H1 (cell line): ENCODE measurements around the gene SULF2. TPM values are rescaled to one million over a fixed set of nuclear protein-coding genes. Genes with fewer than 3 reads are reported as not detected.

Source experiments
- CTCF ChIA-PET: fragments of 300-600 bp; sonication (Branson Sonifier 250); formaldehyde crosslinking; loops from one replicate; lab custom pipeline; 2021; ENCODE audit not compliant: partially characterized antibody; lab: Charles Lee
- POLR2A ChIA-PET: fragments of 300-600 bp; sonication (Branson Sonifier 250); formaldehyde crosslinking; loops from one replicate; lab custom pipeline; 2021; ENCODE audit warnings: inconsistent platforms; ENCODE audit not compliant: partially characterized antibody; lab: Charles Lee
- DNase-seq, 2 experiments: peaks; one replicate each; pipeline versions ENCODE4 v3.0.0 to v3.0.0-alpha.2; 2010 to 2022; ENCODE audit warnings: low spot score in 2 of 2, low read depth in 1 of 2, mixed read lengths in 1 of 2
- FAIRE-seq: peaks from 2 replicates; lab custom pipeline; 2011; peaks lifted over from hg19 to GRCh38; lab: Jason Lieb, UNC
- H2AFZ ChIP-seq: 2 replicates; pipeline ENCODE4 v1.8.1; 2012; ENCODE audit warnings: low read length, inconsistent platforms
- H2AK5ac ChIP-seq: 2 replicates; pipeline ENCODE4 v1.6.1; 2013; ENCODE audit warnings: low read depth, low read length
- H2BK120ac ChIP-seq: replicated peaks from 2 replicates; pipeline ENCODE3; 2013; ENCODE audit warnings: low read depth, low read length, inconsistent platforms
- H2BK12ac ChIP-seq: 2 replicates; pipeline ENCODE4 v1.6.1; 2013; ENCODE audit warnings: low read depth, low read length
- H2BK15ac ChIP-seq: 2 replicates; pipeline ENCODE4 v1.6.1; 2013; ENCODE audit warnings: low read length
- H2BK20ac ChIP-seq: 2 replicates; pipeline ENCODE4 v1.6.1; 2013; ENCODE audit warnings: low read length
- H2BK5ac ChIP-seq: 2 replicates; pipeline ENCODE4 v1.6.1; 2013; ENCODE audit warnings: low read depth, low read length
- H3K14ac ChIP-seq: 2 replicates; pipeline ENCODE4 v1.6.1; 2013; ENCODE audit warnings: inconsistent platforms; ENCODE audit not compliant: insufficient read length
- H3K18ac ChIP-seq: 2 replicates; pipeline ENCODE4 v1.6.1; 2013; ENCODE audit warnings: low read length; ENCODE audit errors: extremely low read depth
- H3K23ac ChIP-seq: 2 replicates; pipeline ENCODE4 v1.6.1; 2013; ENCODE audit warnings: inconsistent platforms; ENCODE audit not compliant: insufficient read length
- H3K23me2 ChIP-seq: 2 replicates; pipeline ENCODE4 v1.6.1; 2013; ENCODE audit warnings: low read depth, low read length
- H3K27ac ChIP-seq: 2 replicates; pipeline ENCODE4 v1.6.1; 2011; ENCODE audit warnings: low read depth, low read length, inconsistent platforms
- H3K27me3 ChIP-seq, 4 experiments: replicated peaks in 1 of 4; 1 replicate in 1 of 4; 2 replicates in 3 of 4; pipeline versions ENCODE4 v1.6.1 to v1.8.1; 2011 to 2013; ENCODE audit warnings: low read length in 3 of 4, mild to moderate bottlenecking in 3 of 4, inconsistent platforms in 2 of 4, mixed read lengths in 2 of 4, moderate library complexity in 1 of 4; ENCODE audit not compliant: control insufficient read depth in 3 of 4, insufficient read depth in 3 of 4; ENCODE audit errors: extremely low read depth in 1 of 4
- H3K36me3 ChIP-seq, 4 experiments: 2 replicates each; pipeline versions ENCODE4 v1.6.1 to v1.8.1; 2011 to 2013; ENCODE audit warnings: mild to moderate bottlenecking in 4 of 4, low read length in 3 of 4, moderate library complexity in 2 of 4, control low read depth in 1 of 4, inconsistent platforms in 1 of 4; ENCODE audit not compliant: insufficient read depth in 4 of 4, control insufficient read depth in 2 of 4
- H3K4ac ChIP-seq: replicated peaks from 2 replicates; pipeline ENCODE3; 2013; ENCODE audit warnings: low read length, low read depth, mixed read lengths, inconsistent platforms; ENCODE audit not compliant: insufficient read length
- H3K4me1 ChIP-seq, 4 experiments: replicated peaks in 1 of 4; 1 replicate in 1 of 4; 2 replicates in 3 of 4; pipeline versions ENCODE4 v1.6.1 to v1.8.1; 2011 to 2013; ENCODE audit warnings: low read length in 3 of 4, inconsistent platforms in 2 of 4, mixed read lengths in 1 of 4; ENCODE audit not compliant: insufficient read depth in 4 of 4, control insufficient read depth in 3 of 4
- H3K4me2 ChIP-seq, 2 experiments: 2 replicates each; pipeline versions ENCODE4 v1.6.1 to v1.8.1; 2011 to 2013; ENCODE audit warnings: low read depth in 2 of 2, low read length in 2 of 2, control low read depth in 1 of 2, inconsistent platforms in 1 of 2, mild to moderate bottlenecking in 1 of 2; ENCODE audit not compliant: insufficient read depth in 1 of 2
- H3K4me3 ChIP-seq, 4 experiments: fragments of 200-600, 300-600 bp in 1 of 4; sonication (generic), shearing (Covaris generic), sonication (Bioruptor Twin) in 1 of 4; 2 replicates each; pipeline versions ENCODE4 v1.5.1 to v1.8.1; 2011 to 2016; ENCODE audit warnings: low read length in 4 of 4, low read depth in 3 of 4, control low read depth in 2 of 4, inconsistent platforms in 2 of 4, mild to moderate bottlenecking in 2 of 4, mixed read lengths in 1 of 4, moderate library complexity in 1 of 4; ENCODE audit not compliant: insufficient read depth in 2 of 4; ENCODE audit errors: extremely low read depth in 1 of 4
- H3K56ac ChIP-seq: replicated peaks from 2 replicates; pipeline ENCODE3; 2013; ENCODE audit warnings: low read depth, mild to moderate bottlenecking, mixed read lengths, low read length, inconsistent platforms; ENCODE audit not compliant: insufficient read length
- H3K79me1 ChIP-seq: 2 replicates; pipeline ENCODE4 v1.6.1; 2013; ENCODE audit warnings: low read depth, low read length, control low read depth
- H3K79me2 ChIP-seq, 2 experiments: 2 replicates each; pipeline versions ENCODE4 v1.6.1 to v1.8.1; 2012 to 2013; ENCODE audit warnings: low read length in 2 of 2, mild to moderate bottlenecking in 2 of 2, inconsistent platforms in 1 of 2; ENCODE audit not compliant: insufficient read depth in 2 of 2, control insufficient read depth in 1 of 2
- H3K9ac ChIP-seq, 4 experiments: replicated peaks in 1 of 4; 1 replicate in 1 of 4; 2 replicates in 3 of 4; pipeline versions ENCODE4 v1.6.1 to v1.8.1; 2011 to 2013; ENCODE audit warnings: low read depth in 3 of 4, low read length in 3 of 4, control low read depth in 2 of 4, mild to moderate bottlenecking in 2 of 4, moderate library complexity in 2 of 4, inconsistent platforms in 1 of 4; ENCODE audit errors: extremely low read depth in 1 of 4
- H3K9me3 ChIP-seq, 2 experiments: 2 replicates each; pipeline versions ENCODE4 v1.6.1 to v1.8.1; 2012 to 2013; ENCODE audit warnings: mild to moderate bottlenecking in 2 of 2, moderate library complexity in 2 of 2, control low read depth in 1 of 2, inconsistent platforms in 1 of 2, low read depth in 1 of 2, low read length in 1 of 2, mixed read lengths in 1 of 2; ENCODE audit not compliant: insufficient read depth in 2 of 2
- H4K20me1 ChIP-seq, 2 experiments: replicated peaks in 1 of 2; 2 replicates each; pipeline versions ENCODE3 to v1.8.1; 2011 to 2013; ENCODE audit warnings: inconsistent platforms in 2 of 2, low read length in 2 of 2, mild to moderate bottlenecking in 1 of 2; ENCODE audit not compliant: insufficient read depth in 2 of 2, control insufficient read depth in 1 of 2
- H4K5ac ChIP-seq: 2 replicates; pipeline ENCODE4 v1.6.1; 2013; ENCODE audit warnings: low read length, low read depth, mixed read lengths, inconsistent platforms; ENCODE audit not compliant: insufficient read length
- H4K8ac ChIP-seq: 2 replicates; pipeline ENCODE4 v1.8.0; 2013; ENCODE audit warnings: mild to moderate bottlenecking, moderate library complexity, low read length, inconsistent platforms; ENCODE audit not compliant: insufficient read depth; ENCODE audit errors: extremely low read depth
- H4K91ac ChIP-seq: replicated peaks from 2 replicates; pipeline ENCODE3; 2013; ENCODE audit warnings: low read length, mixed read lengths, inconsistent platforms; ENCODE audit not compliant: insufficient read length
- MAFK ChIP-seq: IDR thresholded peaks from 2 replicates; pipeline ENCODE4 v1.6.1; 2012; ENCODE audit warnings: low read depth, mild to moderate bottlenecking, improper control_type of control experiment, low read length
- PHF8 ChIP-seq: fragments of 200-600 bp; sonication (generic); conservative IDR thresholded peaks from 2 replicates; pipeline ENCODE4 v1.7.1; 2012; ENCODE audit warnings: low read depth, mild to moderate bottlenecking, inconsistent platforms, low read length, moderate library complexity
- SIRT6 ChIP-seq: IDR thresholded peaks from one replicate; pipeline ENCODE4 v1.7.1; 2012; ENCODE audit warnings: low read length, inconsistent platforms
- USF2 ChIP-seq: IDR thresholded peaks from 2 replicates; pipeline ENCODE4 v1.6.1; 2011; ENCODE audit warnings: low read length, improper control_type of control experiment
- WGBS, 2 experiments: shearing (Covaris generic) in 1 of 2; methylation state at CpG; one replicate each; pipeline versions ENCODE4 v1.1.6 to v1.1.7; 2013 to 2015; ENCODE audit warnings: low lambda C conversion rate in 2 of 2, mixed read lengths in 2 of 2, inconsistent platforms in 1 of 2, low coverage in 1 of 2, missing lambda C conversion rate in 1 of 2; ENCODE audit not compliant: insufficient replicate concordance in 2 of 2, insufficient coverage in 1 of 2, insufficient read length in 1 of 2; ENCODE audit errors: extremely low coverage in 1 of 2, missing lambda C conversion rate in 1 of 2; 5-methylcytosine and 5-hydroxymethylcytosine counted together
- polyA plus RNA-seq, 7 experiments: library from polyadenylated mRNA; depleted of rRNA in 3 of 7; stranded (reverse) in 5 of 7; unstranded in 2 of 7; fragments of >200 nt in 5 of 7; fragments of 200-250 nt in 2 of 7; gene quantifications; 1 replicate in 5 of 7; 2 replicates in 1 of 7; 4 replicates in 1 of 7; pipeline versions ENCODE4 v1.2.1 to v1.2.3, GENCODE V29; 2011 to 2013; ENCODE audit warnings: missing spikeins in 2 of 7, mixed read lengths in 2 of 7
- total RNA-seq: library from RNA; stranded (reverse); fragmentation: NEBNext Ultra II Directional; extraction: Animal tissue kit (Norgen Biotek cat#: 25700); gene quantifications from 2 replicates; pipeline ENCODE4 v1.2.1, GENCODE V29; 2021
- TF ChIP-seq, protein P1 (sequence below), 3 experiments: IDR thresholded peaks; 1 replicate in 2 of 3; 2 replicates in 1 of 3; pipeline versions ENCODE4 v1.5.1 to v1.6.1; 2011; ENCODE audit warnings: low read length in 3 of 3, mild to moderate bottlenecking in 3 of 3, inconsistent platforms in 2 of 3, low read depth in 1 of 3, moderate library complexity in 1 of 3; ENCODE audit not compliant: insufficient read depth in 1 of 3; ENCODE audit errors: control extremely low read depth in 1 of 3

Gene SULF2
- total and polyA plus RNA-seq, 2 of the 8 experiments (the other 6 are each of a cell fraction or from before 2014, with no cell fraction given), result 15.7 to 28.2 TPM

GRCh38 chr20:47778398-47779354, 6.6 kb downstream of the SULF2 start:
- H3K79me1 ChIP-seq, result no peaks in the 10 kb centered on the region
- no peak overlapping the region for H3K14ac ChIP-seq
- no peak overlapping the region for H4K91ac ChIP-seq
- no peak overlapping the region for H2BK20ac ChIP-seq
- FAIRE-seq, result no peak
- H3K18ac ChIP-seq, result no peak overlapping the region
- no peaks in the 10 kb centered on the region for H3K23me2 ChIP-seq
- H2BK15ac ChIP-seq, result no peak overlapping the region
- no peaks in the 10 kb centered on the region for H4K20me1 ChIP-seq
- H4K8ac ChIP-seq, result no peak overlapping the region
- H3K27ac ChIP-seq, result no peak overlapping the region
- WGBS, 2 experiments, result 91% methylated on average over 17 of the region's 17 CpGs; no CpG with 5 or more reads in 1 of the 2 experiments
- H4K5ac ChIP-seq, result no peak overlapping the region
- no peak overlapping the region for H3K4me2 ChIP-seq
- no peaks in the 10 kb centered on the region for H3K4me1 ChIP-seq
- peaks cover 0 to 10% (median 7%) of the 10 kb centered on the region in 4 experiments; a peak in 6 of 7 replicates for H3K27me3 ChIP-seq
- no peak overlapping the region for H2AFZ ChIP-seq
- no peak overlapping the region for H2BK12ac ChIP-seq
- H3K79me2 ChIP-seq, result no peaks in the 10 kb centered on the region
- no peak overlapping the region for H3K23ac ChIP-seq
- ChIA-PET POLR2A (interaction anchor here (0.8 kb wide), 1 partner anchor 8 kb away, joined by 3 read pairs; no protein-coding TSS in a partner anchor), CTCF (interaction anchor here (0.6 to 3.2 kb wide), 7 partner anchors 13 to 879 kb away, joined by 3 to 14 read pairs (median 3); no protein-coding TSS in a partner anchor)
- TF ChIP-seq MAFK (no peak), PHF8 (no peak), USF2 (no peak), SIRT6 (no peak)
- TF ChIP-seq, protein P1, sequence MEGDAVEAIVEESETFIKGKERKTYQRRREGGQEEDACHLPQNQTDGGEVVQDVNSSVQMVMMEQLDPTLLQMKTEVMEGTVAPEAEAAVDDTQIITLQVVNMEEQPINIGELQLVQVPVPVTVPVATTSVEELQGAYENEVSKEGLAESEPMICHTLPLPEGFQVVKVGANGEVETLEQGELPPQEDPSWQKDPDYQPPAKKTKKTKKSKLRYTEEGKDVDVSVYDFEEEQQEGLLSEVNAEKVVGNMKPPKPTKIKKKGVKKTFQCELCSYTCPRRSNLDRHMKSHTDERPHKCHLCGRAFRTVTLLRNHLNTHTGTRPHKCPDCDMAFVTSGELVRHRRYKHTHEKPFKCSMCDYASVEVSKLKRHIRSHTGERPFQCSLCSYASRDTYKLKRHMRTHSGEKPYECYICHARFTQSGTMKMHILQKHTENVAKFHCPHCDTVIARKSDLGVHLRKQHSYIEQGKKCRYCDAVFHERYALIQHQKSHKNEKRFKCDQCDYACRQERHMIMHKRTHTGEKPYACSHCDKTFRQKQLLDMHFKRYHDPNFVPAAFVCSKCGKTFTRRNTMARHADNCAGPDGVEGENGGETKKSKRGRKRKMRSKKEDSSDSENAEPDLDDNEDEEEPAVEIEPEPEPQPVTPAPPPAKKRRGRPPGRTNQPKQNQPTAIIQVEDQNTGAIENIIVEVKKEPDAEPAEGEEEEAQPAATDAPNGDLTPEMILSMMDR (IDR thresholded peaks at IDR 0.05; ENCODE audit: control extremely low read depth in 1 of 3, insufficient read depth in 1 of 3, low read depth in 1 of 3, low read length in 3 of 3), result no peak
- no peak overlapping the region for H2BK5ac ChIP-seq
- H3K4me3 ChIP-seq, result no peak overlapping the region
- no peak overlapping the region for H2AK5ac ChIP-seq
- H3K9me3 ChIP-seq, result no peaks in the 10 kb centered on the region
- DNase-seq, result no peak
- no peak overlapping the region for H3K4ac ChIP-seq
- H3K9ac ChIP-seq, result no peak overlapping the region
- H2BK120ac ChIP-seq, result no peak overlapping the region
- H3K36me3 ChIP-seq, result no peaks in the 10 kb centered on the region
- no peak overlapping the region for H3K56ac ChIP-seq
